Endodermal cell (in vitro differentiated cells): ENCODE results near the gene EFNB2. TPM values are rescaled to one million over a fixed set of nuclear protein-coding genes. Genes with fewer than 3 reads are reported as not detected.
A peak's percentile ranks its signal among the peaks of the same experiment; 100 is the strongest.

ENCODE experiments used
- DNase-seq: peaks from one replicate; pipeline ENCODE4 v3.0.0-alpha.2; 2017
- H3K27ac ChIP-seq: 2 replicates; pipeline ENCODE4 v1.5.1; 2013; ENCODE audit warnings: mild to moderate bottlenecking, low read depth, low read length, moderate library complexity
- H3K27me3 ChIP-seq: 2 replicates; pipeline ENCODE4 v1.6.1; 2013; ENCODE audit warnings: mild to moderate bottlenecking, low read length, moderate library complexity; ENCODE audit not compliant: insufficient read depth, control insufficient read depth, poor library complexity, severe bottlenecking
- H3K36me3 ChIP-seq: 2 replicates; pipeline ENCODE4 v1.7.0; 2013; ENCODE audit warnings: mild to moderate bottlenecking, low read length, moderate library complexity; ENCODE audit not compliant: control insufficient read depth, insufficient read depth
- H3K4me1 ChIP-seq: one replicate; pipeline ENCODE4 v1.7.0; 2013; ENCODE audit warnings: low read length; ENCODE audit not compliant: control insufficient read depth, insufficient read depth
- H3K4me3 ChIP-seq: 2 replicates; pipeline ENCODE4 v1.5.1; 2013; ENCODE audit warnings: mild to moderate bottlenecking, low read length, moderate library complexity
- H3K9ac ChIP-seq: 2 replicates; pipeline ENCODE4 v1.6.1; 2013; ENCODE audit warnings: mild to moderate bottlenecking, low read length, moderate library complexity; ENCODE audit not compliant: poor library complexity, severe bottlenecking; ENCODE audit errors: extremely low read depth
- H3K9me3 ChIP-seq: 2 replicates; pipeline ENCODE4 v1.6.1; 2013; ENCODE audit warnings: mild to moderate bottlenecking, low read length, moderate library complexity; ENCODE audit not compliant: control insufficient read depth
- H3K27ac Mint-ChIP-seq: 2 replicates; pipeline ENCODE4 v1.8.0; 2020; ENCODE audit warnings: mixed read lengths
- H3K27me3 Mint-ChIP-seq: 2 replicates; pipeline ENCODE4 v1.8.0; 2021; ENCODE audit warnings: mild to moderate bottlenecking, mixed read lengths; ENCODE audit not compliant: insufficient read depth
- H3K36me3 Mint-ChIP-seq: 2 replicates; pipeline ENCODE4 v1.8.0; 2020; ENCODE audit warnings: low read depth, mixed read lengths
- H3K4me1 Mint-ChIP-seq: 2 replicates; pipeline ENCODE4 v1.8.0; 2020; ENCODE audit warnings: mixed read lengths
- H3K4me3 Mint-ChIP-seq: 2 replicates; pipeline ENCODE4 v1.8.0; 2020; ENCODE audit warnings: mild to moderate bottlenecking, moderate library complexity, mixed read lengths
- H3K9me3 Mint-ChIP-seq: 2 replicates; pipeline ENCODE4 v1.8.0; 2020; ENCODE audit warnings: mild to moderate bottlenecking, mixed read lengths
- WGBS, 2 experiments: methylation state at CpG; one replicate each; pipeline versions ENCODE4 v1.1.5 to v1.1.7; 2013; ENCODE audit warnings: missing lambda C conversion rate in 2 of 2, mixed read lengths in 1 of 2; ENCODE audit not compliant: insufficient coverage in 1 of 2, insufficient read length in 1 of 2; 5-methylcytosine and 5-hydroxymethylcytosine counted together
- total RNA-seq, 2 donors: library from RNA; stranded (reverse); fragmentation: NEBNext Ultra II Directional in 1 of 2; extraction: Animal tissue kit (Norgen Biotek cat#: 25700) in 1 of 2; gene quantifications; 2 replicates in 1 of 2; 3 replicates in 1 of 2; pipeline ENCODE4 v1.2.1, GENCODE V29; 2021
- TF ChIP-seq, protein P1 (sequence below): fragments of 200-600 bp; sonication (generic); conservative IDR thresholded peaks from 2 replicates; pipeline ENCODE4 v1.5.0; 2021; ENCODE audit warnings: antibody characterized with exemption, mild to moderate bottlenecking

EFNB2 gene
- total RNA-seq, 2 donors from 2014 or later = 0.84 to 3.1 TPM

DNA sequence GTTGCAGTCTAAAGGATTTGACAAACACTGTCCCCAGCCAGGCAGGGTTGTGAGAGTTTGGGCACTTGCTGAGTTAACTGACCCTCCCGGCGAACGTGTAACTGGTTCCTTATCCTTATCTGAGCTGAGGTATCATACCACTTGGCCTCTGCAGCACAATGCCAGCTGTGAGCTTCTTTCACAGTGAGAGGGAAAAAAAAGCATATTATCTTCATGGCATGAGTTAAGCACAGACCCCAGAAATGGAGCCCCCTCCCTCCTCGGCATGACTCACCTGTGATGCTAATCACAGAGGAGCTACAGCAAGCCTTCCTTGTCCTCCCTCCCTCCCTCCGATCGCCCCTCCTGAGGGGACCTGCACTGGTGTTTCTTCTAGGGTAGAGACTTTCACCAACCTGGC is 60.5 kb downstream of the EFNB2 start:
- H3K9me3 ChIP-seq = no peaks in the 10 kb centered on the region
- H3K27me3 ChIP-seq = no peaks in the 10 kb centered on the region
- H3K9me3 Mint-ChIP-seq = no peaks in the 10 kb centered on the region
- no peak overlapping the region for H3K4me3 ChIP-seq
- peaks cover 28% of the 10 kb centered on the region for H3K4me1 Mint-ChIP-seq
- peaks cover 35% of the 10 kb centered on the region for H3K27me3 Mint-ChIP-seq
- peaks cover 2% of the 10 kb centered on the region for H3K4me1 ChIP-seq
- WGBS, 2 experiments = 65 to 71% methylated on average over 3 to 6 of the region's 6 CpGs
- no peak overlapping the region for H3K9ac ChIP-seq
- H3K27ac Mint-ChIP-seq = no peak overlapping the region
- no peaks in the 10 kb centered on the region for H3K36me3 ChIP-seq
- H3K27ac ChIP-seq = no peak overlapping the region
- TF ChIP-seq, protein P1, sequence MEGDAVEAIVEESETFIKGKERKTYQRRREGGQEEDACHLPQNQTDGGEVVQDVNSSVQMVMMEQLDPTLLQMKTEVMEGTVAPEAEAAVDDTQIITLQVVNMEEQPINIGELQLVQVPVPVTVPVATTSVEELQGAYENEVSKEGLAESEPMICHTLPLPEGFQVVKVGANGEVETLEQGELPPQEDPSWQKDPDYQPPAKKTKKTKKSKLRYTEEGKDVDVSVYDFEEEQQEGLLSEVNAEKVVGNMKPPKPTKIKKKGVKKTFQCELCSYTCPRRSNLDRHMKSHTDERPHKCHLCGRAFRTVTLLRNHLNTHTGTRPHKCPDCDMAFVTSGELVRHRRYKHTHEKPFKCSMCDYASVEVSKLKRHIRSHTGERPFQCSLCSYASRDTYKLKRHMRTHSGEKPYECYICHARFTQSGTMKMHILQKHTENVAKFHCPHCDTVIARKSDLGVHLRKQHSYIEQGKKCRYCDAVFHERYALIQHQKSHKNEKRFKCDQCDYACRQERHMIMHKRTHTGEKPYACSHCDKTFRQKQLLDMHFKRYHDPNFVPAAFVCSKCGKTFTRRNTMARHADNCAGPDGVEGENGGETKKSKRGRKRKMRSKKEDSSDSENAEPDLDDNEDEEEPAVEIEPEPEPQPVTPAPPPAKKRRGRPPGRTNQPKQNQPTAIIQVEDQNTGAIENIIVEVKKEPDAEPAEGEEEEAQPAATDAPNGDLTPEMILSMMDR = no peak
- no peaks in the 10 kb centered on the region for H3K36me3 Mint-ChIP-seq
- peak; percentile 67 for DNase-seq
- no peak overlapping the region for H3K4me3 Mint-ChIP-seq

DNA sequence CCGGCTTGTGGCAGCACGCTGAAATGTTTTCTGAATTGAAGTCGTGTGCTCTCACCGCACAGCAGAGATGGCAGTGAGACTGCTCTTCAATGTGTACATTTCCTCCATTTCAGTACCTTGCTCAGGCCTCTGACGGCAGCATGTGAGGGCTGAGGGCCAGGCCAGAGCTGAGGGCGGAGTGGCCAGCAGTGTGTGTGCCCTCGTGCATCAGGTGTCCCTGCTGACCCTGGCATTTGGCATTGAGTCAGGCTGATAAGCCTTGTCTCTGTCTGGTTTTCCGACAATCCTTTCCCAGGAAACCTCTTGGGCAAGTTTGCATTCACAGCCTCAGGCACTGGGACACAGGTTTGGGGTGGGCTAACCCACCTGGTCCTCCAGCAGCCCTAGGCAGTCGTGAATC is 62.3 kb downstream of the EFNB2 start:
- no peaks in the 10 kb centered on the region for H3K36me3 ChIP-seq
- H3K4me3 Mint-ChIP-seq = no peak overlapping the region
- TF ChIP-seq, protein P1 = no peak
- H3K9me3 Mint-ChIP-seq = no peaks in the 10 kb centered on the region
- 91 to 93% methylated on average over 9 of the region's 9 CpGs for WGBS, 2 experiments
- H3K9ac ChIP-seq = no peak overlapping the region
- H3K27ac ChIP-seq = no peak overlapping the region
- H3K4me3 ChIP-seq = no peak overlapping the region
- peaks cover 44% of the 10 kb centered on the region for H3K4me1 Mint-ChIP-seq
- H3K9me3 ChIP-seq = no peaks in the 10 kb centered on the region
- H3K27me3 ChIP-seq = no peaks in the 10 kb centered on the region
- H3K27me3 Mint-ChIP-seq = peaks cover 34% of the 10 kb centered on the region
- H3K36me3 Mint-ChIP-seq = no peaks in the 10 kb centered on the region
- H3K27ac Mint-ChIP-seq = no peak overlapping the region
- DNase-seq = no peak
- peaks cover 9% of the 10 kb centered on the region for H3K4me1 ChIP-seq

DNA sequence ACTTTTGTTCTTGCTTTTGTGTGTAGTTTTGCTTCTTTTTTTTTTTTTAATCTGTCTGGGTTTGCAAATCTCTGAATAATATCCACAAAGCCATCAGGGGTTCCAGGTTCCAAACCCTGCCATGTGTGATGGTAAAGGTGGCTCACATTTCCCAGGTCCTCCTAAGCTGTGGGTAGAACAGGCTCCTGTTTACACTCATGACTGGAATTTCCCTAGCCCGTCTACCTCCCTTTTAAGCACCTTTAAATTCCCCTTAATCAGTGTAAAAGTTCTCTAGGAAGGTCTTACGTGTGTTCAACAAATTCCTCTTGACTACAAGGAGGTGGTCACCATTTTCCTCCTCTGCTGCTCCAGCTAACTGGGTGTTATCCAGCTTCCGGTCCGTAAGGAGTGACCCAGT is 62.8 kb downstream of the EFNB2 start:
- no peak overlapping the region for H3K9ac ChIP-seq
- H3K4me1 Mint-ChIP-seq = peaks cover 49% of the 10 kb centered on the region
- peak overlapping the region; percentile 86 for H3K27ac Mint-ChIP-seq

More for the DNA sequence above, 62.8 kb downstream of the EFNB2 start:
- Histone ChIP-seq H3K9me3 (no peaks in the 10 kb centered on the region), H3K36me3 (no peaks in the 10 kb centered on the region), H3K27me3 (no peaks in the 10 kb centered on the region), H3K4me1 (peaks cover 11% of the 10 kb centered on the region), H3K27ac (no peak overlapping the region), H3K4me3 (peak overlapping the region; percentile 23)
- Mint-ChIP-seq H3K4me3 (no peak overlapping the region), H3K36me3 (no peaks in the 10 kb centered on the region), H3K27me3 (peaks cover 34% of the 10 kb centered on the region), H3K9me3 (no peaks in the 10 kb centered on the region)
- TF ChIP-seq, protein P1 = no peak
- no peak for DNase-seq
- 86 to 90% methylated on average over 3 to 4 of the region's 4 CpGs for WGBS, 2 experiments
